ENCODE measurements around the gene NACA2. TPM values are rescaled to one million over a fixed set of nuclear protein-coding genes. Genes with fewer than 3 reads are reported as not detected.
"Not testable (repeated sequence)": the region's sequence is repeated elsewhere in the genome, so short reads cannot be mapped to it uniquely, and the experiment has no call there.

The NACA2 gene
- total and polyA plus RNA-seq, 2 experiments from 2014 or later = not detected

DNA sequence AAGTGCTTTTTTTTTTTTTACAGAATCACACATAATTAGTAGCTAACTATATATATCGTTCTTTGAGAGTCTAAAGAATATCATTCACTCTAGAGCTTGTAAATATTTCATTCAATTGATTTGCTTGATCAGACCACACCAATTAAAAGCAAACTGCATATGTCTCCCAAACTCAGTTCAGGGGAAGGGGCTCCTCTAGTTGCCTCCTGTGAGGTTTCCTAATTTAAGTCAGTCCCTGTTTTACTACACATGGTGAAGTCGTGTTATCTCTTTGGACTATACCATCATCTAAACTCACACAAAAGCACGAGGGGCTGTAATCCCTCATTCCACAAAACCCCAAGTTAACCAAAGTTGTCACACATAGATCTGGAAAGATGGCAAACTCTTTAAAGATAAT, 11.7 kb downstream of the NACA2 start:
- no peak for DNase-seq (ENCODE audit: low read depth in 1 of 2, low spot score in 1 of 2)
- H3K36me3 ChIP-seq = no peaks in the 10 kb centered on the region
- TF ChIP-seq, protein P1, sequence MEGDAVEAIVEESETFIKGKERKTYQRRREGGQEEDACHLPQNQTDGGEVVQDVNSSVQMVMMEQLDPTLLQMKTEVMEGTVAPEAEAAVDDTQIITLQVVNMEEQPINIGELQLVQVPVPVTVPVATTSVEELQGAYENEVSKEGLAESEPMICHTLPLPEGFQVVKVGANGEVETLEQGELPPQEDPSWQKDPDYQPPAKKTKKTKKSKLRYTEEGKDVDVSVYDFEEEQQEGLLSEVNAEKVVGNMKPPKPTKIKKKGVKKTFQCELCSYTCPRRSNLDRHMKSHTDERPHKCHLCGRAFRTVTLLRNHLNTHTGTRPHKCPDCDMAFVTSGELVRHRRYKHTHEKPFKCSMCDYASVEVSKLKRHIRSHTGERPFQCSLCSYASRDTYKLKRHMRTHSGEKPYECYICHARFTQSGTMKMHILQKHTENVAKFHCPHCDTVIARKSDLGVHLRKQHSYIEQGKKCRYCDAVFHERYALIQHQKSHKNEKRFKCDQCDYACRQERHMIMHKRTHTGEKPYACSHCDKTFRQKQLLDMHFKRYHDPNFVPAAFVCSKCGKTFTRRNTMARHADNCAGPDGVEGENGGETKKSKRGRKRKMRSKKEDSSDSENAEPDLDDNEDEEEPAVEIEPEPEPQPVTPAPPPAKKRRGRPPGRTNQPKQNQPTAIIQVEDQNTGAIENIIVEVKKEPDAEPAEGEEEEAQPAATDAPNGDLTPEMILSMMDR (IDR thresholded peaks at IDR 0.05; ENCODE audit: low read depth, low read length) = no peak
- H3K27me3 ChIP-seq = no peaks in the 10 kb centered on the region
- H3K4me1 ChIP-seq (ENCODE audit: low read depth) = no peaks in the 10 kb centered on the region
- no peak overlapping the region for H3K4me3 ChIP-seq
- no peak overlapping the region for H3K27ac ChIP-seq
- H3K9me3 ChIP-seq (ENCODE audit: low read depth) = no peaks in the 10 kb centered on the region

DNA sequence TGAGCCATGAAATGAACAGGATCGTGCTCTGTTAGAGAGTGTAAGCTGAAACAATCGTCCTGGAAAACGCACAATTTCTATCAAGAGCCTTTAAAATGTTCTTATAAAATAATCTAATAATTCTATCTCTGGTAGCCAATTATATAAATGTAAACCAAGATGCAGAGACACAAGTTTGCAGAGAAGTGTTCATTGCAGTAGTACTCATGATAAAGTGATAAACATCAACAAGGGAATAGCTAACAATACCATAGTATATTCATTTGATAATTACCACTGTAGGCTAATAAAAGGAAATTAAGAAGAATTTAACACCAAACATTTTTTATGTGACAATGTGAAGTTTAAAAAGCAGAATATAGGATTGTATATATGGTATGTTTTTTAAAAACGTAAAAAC, 12.4 kb downstream of the NACA2 start:
- H3K9me3 ChIP-seq (ENCODE audit: low read depth) = no peaks in the 10 kb centered on the region
- no peak for DNase-seq (ENCODE audit: low read depth in 1 of 2, low spot score in 1 of 2)
- H3K27ac ChIP-seq = no peak overlapping the region
- TF ChIP-seq, protein P1 (IDR thresholded peaks at IDR 0.05; ENCODE audit: low read depth, low read length) = no peak
- H3K27me3 ChIP-seq = no peaks in the 10 kb centered on the region
- no peaks in the 10 kb centered on the region for H3K4me1 ChIP-seq (ENCODE audit: low read depth)
- H3K4me3 ChIP-seq = no peak overlapping the region
- H3K36me3 ChIP-seq = no peaks in the 10 kb centered on the region

DNA sequence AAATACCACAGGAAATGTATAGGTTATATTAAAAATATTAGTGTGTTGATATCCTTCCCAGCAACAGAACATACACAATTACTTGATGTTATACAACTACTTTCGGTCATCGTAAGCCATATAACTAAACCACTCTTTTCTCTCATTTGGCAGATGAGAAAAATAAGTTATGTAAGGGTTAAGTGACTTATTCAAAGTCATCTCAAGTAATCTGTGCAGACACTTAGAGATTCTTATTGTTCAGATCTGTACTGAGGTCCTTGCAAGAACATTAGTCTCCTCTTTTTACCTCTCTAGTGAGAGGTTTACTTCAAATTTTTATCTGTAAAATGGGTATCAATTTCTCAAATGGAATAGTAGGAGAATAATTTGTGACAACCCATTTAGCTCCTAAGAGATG, 15.0 kb downstream of the NACA2 start:
- Histone ChIP-seq H3K27ac (no peak overlapping the region), H3K9me3 (ENCODE audit: low read depth) (no peaks in the 10 kb centered on the region), H3K36me3 (no peaks in the 10 kb centered on the region), H3K27me3 (no peaks in the 10 kb centered on the region), H3K4me3 (no peak overlapping the region), H3K4me1 (ENCODE audit: low read depth) (no peaks in the 10 kb centered on the region)
- TF ChIP-seq, protein P1 (IDR thresholded peaks at IDR 0.05; ENCODE audit: low read depth, low read length) = no peak
- no peak for DNase-seq (ENCODE audit: low read depth in 1 of 2, low spot score in 1 of 2)

DNA sequence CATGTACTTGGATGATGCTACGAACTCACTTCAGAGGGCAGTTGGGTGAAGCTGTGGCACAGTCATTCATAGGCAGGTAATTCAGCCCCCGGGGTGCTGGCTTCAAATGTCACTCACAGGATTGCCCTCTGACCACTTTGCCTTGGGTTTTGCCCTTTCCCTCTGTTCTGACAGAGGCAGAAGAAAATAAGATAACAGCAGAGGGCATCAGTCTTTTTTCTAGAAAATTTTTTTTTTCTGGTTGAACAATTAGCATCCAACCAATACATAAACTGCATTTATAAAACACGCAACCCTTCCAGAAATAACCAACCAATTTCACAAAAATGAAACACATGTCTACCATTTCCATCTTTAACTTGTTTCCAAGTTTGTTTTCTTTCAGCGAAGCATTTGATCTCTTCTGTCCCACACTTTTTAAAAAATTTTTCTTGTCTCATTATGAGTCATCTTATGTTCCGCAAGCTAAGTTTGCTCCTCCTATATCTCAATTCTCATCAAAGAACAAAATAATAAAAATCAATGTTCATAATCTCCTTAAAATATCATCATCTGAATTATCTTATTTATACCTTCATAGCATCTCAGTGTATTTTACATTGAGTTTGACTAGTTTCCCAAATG, 15.6 kb downstream of the NACA2 start:
- TF ChIP-seq, protein P1 (IDR thresholded peaks at IDR 0.05; ENCODE audit: low read depth, low read length) = no peak
- no peak overlapping the region for H3K4me3 ChIP-seq
- no peaks in the 10 kb centered on the region for H3K36me3 ChIP-seq
- no peak overlapping the region for H3K27ac ChIP-seq
- no peaks in the 10 kb centered on the region for H3K4me1 ChIP-seq (ENCODE audit: low read depth)
- H3K9me3 ChIP-seq (ENCODE audit: low read depth) = no peaks in the 10 kb centered on the region
- no peaks in the 10 kb centered on the region for H3K27me3 ChIP-seq
- no peak for DNase-seq (ENCODE audit: low read depth in 1 of 2, low spot score in 1 of 2)

DNA sequence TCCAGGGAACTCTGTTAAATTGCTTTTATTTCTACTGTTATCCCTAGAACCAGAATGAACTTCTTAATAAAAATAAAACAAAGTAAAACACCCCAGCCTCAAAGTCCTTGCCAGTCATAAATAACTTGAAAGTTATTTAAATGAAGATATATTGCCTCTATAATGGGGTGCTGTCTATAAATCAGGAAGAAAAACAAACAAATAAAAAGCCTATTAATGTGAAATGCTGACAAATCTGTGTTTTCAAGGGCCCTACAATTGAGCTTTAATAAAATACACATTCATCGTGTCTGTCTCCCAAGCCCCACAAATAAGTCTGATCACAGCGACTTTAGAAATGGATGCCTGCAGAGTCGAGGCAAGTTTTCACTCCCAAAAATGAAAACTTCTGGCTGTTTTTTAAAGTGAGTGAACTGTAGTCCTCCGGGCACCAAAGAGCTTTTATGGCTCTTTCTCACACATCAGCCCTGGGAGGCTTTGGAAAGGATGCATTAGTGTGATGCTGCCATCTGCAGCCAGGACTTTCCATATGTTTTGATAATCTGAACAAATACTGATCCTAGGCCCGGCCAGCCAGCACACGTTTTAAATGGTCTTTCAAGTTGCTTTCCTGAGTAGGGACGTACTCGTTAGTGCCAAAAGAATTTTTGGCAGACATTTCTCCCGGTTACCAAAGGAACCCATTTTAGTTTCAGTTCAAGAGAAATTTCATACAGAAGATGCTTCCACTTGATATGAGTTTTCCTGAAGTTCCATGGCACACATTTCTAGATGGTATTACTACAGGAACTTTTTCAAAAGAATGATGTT, 16.3 kb downstream of the NACA2 start:
- TF ChIP-seq, protein P1 (IDR thresholded peaks at IDR 0.05; ENCODE audit: low read depth, low read length) = peak; percentile 22
- Histone ChIP-seq H3K4me1 (ENCODE audit: low read depth) (no peaks in the 10 kb centered on the region), H3K27me3 (no peaks in the 10 kb centered on the region), H3K36me3 (no peaks in the 10 kb centered on the region), H3K27ac (no peak overlapping the region), H3K9me3 (ENCODE audit: low read depth) (no peaks in the 10 kb centered on the region), H3K4me3 (no peak overlapping the region)
- DNase-seq (ENCODE audit: low read depth in 1 of 2, low spot score in 1 of 2) = peak; percentile 54

DNA sequence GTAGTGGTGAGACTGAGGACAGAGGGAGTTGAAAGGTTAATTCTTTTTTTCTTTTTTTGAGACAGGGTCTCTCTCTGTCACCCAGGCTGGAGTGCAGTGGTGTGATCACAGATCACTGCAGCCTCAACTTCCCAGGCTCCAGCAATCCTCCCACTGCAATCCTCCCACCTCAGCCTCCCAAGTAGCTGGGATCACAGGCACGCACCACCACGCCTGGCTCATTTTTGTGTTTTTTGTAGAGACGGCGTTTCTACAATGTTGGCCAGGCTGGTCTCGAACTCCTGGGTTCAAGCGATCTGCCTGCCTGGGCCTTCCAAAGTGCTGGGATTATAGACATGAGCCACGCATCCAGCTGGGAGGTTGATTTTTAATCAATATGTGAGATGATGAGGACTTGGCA, 18.5 kb downstream of the NACA2 start:
- H3K9me3 ChIP-seq (ENCODE audit: low read depth); H3K27ac ChIP-seq; H3K4me3 ChIP-seq; H3K4me1 ChIP-seq (ENCODE audit: low read depth); H3K36me3 ChIP-seq; H3K27me3 ChIP-seq; DNase-seq (ENCODE audit: low read depth in 1 of 2, low spot score in 1 of 2): not testable (repeated sequence)

Data from cardiac muscle cell (in vitro differentiated cells and primary cell).